Suprapubic skin (tissue), 4 donors: ENCODE measurements around the gene CDH16. TPM values are rescaled to one million over a fixed set of nuclear protein-coding genes. Genes with fewer than 3 reads are reported as not detected.

Source experiments
- DNase-seq, 2 donors: peaks; one replicate each; pipeline ENCODE4 v3.0.0-alpha.2; 2019; ENCODE audit warnings: low spot score in 2 of 2
- H3K27ac ChIP-seq: fragments of 200-600 bp; sonication (generic); one replicate; pipeline ENCODE4 v1.5.1; 2019
- H3K27me3 ChIP-seq: fragments of 200-600 bp; sonication (generic); one replicate; pipeline ENCODE4 v1.5.1; 2019
- H3K36me3 ChIP-seq: fragments of 200-600 bp; sonication (generic); one replicate; pipeline ENCODE4 v1.5.1; 2019
- H3K4me1 ChIP-seq: fragments of 200-600 bp; sonication (generic); one replicate; pipeline ENCODE4 v1.5.1; 2019
- H3K4me3 ChIP-seq: fragments of 200-600 bp; sonication (generic); one replicate; pipeline ENCODE4 v1.5.1; 2019; ENCODE audit warnings: mild to moderate bottlenecking
- H3K9me3 ChIP-seq: fragments of 200-600 bp; sonication (generic); one replicate; pipeline ENCODE4 v1.5.1; 2019
- CTCF ChIP-seq, 2 donors: fragments of 200-600 bp in 1 of 2; fragments of 450-650 bp in 1 of 2; sonication (generic) in 1 of 2; IDR thresholded peaks; one replicate each; pipeline ENCODE4 v1.5.1; 2016 to 2019; ENCODE audit warnings: antibody characterized with exemption in 2 of 2, mild to moderate bottlenecking in 1 of 2, moderate library complexity in 1 of 2
- EP300 ChIP-seq: sonication (generic); formaldehyde crosslinking; IDR thresholded peaks from one replicate; pipeline ENCODE4 v1.6.1; 2017; ENCODE audit warnings: antibody characterized with exemption
- POLR2A ChIP-seq, 2 donors: fragments of 450-650 bp; IDR thresholded peaks; one replicate each; pipeline ENCODE4 v1.6.1; 2017; ENCODE audit warnings: antibody characterized with exemption in 2 of 2, mild to moderate bottlenecking in 2 of 2, moderate library complexity in 2 of 2
- POLR2AphosphoS5 ChIP-seq, 3 donors: sonication (generic); formaldehyde crosslinking; IDR thresholded peaks; one replicate each; pipeline ENCODE4 v1.6.1; 2017; ENCODE audit warnings: antibody characterized with exemption in 3 of 3
- WGBS: methylation state at CpG from one replicate; pipeline ENCODE4 v1.1.5; 2018; 5-methylcytosine and 5-hydroxymethylcytosine counted together
- total RNA-seq, 4 donors: library from RNA; depleted of rRNA; stranded (reverse); fragments of >200 nt; gene quantifications; one replicate each; pipeline ENCODE4 v1.1.0, GENCODE V29; 2016

CDH16 gene
- total RNA-seq, 4 donors from 2014 or later, result 0.45 TPM; not detected in 3

- 83% methylated on average over 12 of the region's 14 CpGs for WGBS
- Histone ChIP-seq H3K36me3 (no peaks in the 10 kb centered on the region), H3K9me3 (no peaks in the 10 kb centered on the region), H3K4me3 (no peak overlapping the region), H3K27ac (no peak overlapping the region), H3K27me3 (no peaks in the 10 kb centered on the region), H3K4me1 (peaks cover 7% of the 10 kb centered on the region)
- DNase-seq, result no peak
- no peak for TF ChIP-seq CTCF (IDR thresholded peaks at IDR 0.05)
- TF ChIP-seq EP300, result no peak
- TF ChIP-seq POLR2A (IDR thresholded peaks at IDR 0.05), result no peak
- TF ChIP-seq POLR2AphosphoS5 (IDR thresholded peaks at IDR 0.05), result no peak
These were observed 8.3 kb downstream of the CDH16 start for GRCh38 chr16:66910175-66910940.

- H3K36me3 ChIP-seq, result no peaks in the 10 kb centered on the region
- no peak for DNase-seq
- no peak overlapping the region for H3K27ac ChIP-seq
- H3K9me3 ChIP-seq, result no peaks in the 10 kb centered on the region
- 89% methylated on average over 11 of the region's 14 CpGs for WGBS
- peaks cover 9% of the 10 kb centered on the region for H3K4me1 ChIP-seq
- H3K4me3 ChIP-seq, result no peak overlapping the region
- no peak for TF ChIP-seq POLR2AphosphoS5 (IDR thresholded peaks at IDR 0.05)
- no peak for TF ChIP-seq CTCF (IDR thresholded peaks at IDR 0.05)
- no peak for TF ChIP-seq POLR2A (IDR thresholded peaks at IDR 0.05)
- TF ChIP-seq EP300, result no peak
- no peaks in the 10 kb centered on the region for H3K27me3 ChIP-seq
These were observed 9.7 kb downstream of the CDH16 start for GRCh38 chr16:66908762-66909559.

GRCh38 chr16:66908116-66908515 is 10.6 kb downstream of the CDH16 start:
- Histone ChIP-seq H3K9me3 (no peaks in the 10 kb centered on the region), H3K27ac (no peak overlapping the region), H3K4me3 (no peak overlapping the region), H3K27me3 (no peaks in the 10 kb centered on the region), H3K4me1 (peaks cover 9% of the 10 kb centered on the region), H3K36me3 (no peaks in the 10 kb centered on the region)
- TF ChIP-seq POLR2AphosphoS5 (IDR thresholded peaks at IDR 0.05), result no peak
- no peak for TF ChIP-seq POLR2A (IDR thresholded peaks at IDR 0.05)
- TF ChIP-seq EP300, result no peak
- no peak for TF ChIP-seq CTCF (IDR thresholded peaks at IDR 0.05)
- DNase-seq, result no peak
- WGBS, result 100% methylated on average over 2 of the region's 3 CpGs

GRCh38 chr16:66906916-66907836 is 11.5 kb downstream of the CDH16 start:
- Histone ChIP-seq H3K4me3 (no peak overlapping the region), H3K27me3 (no peaks in the 10 kb centered on the region), H3K9me3 (no peaks in the 10 kb centered on the region), H3K36me3 (no peaks in the 10 kb centered on the region), H3K4me1 (peaks cover 9% of the 10 kb centered on the region), H3K27ac (peak overlapping the region; percentile 14)
- DNase-seq, result no peak
- no peak for TF ChIP-seq CTCF (IDR thresholded peaks at IDR 0.05)
- TF ChIP-seq EP300, result no peak
- TF ChIP-seq POLR2A (IDR thresholded peaks at IDR 0.05), result no peak
- TF ChIP-seq POLR2AphosphoS5 (IDR thresholded peaks at IDR 0.05), result no peak
- 70% methylated on average over 6 of the region's 7 CpGs for whole genome bisulfite sequencing
